SK-N-SH (cell line): ENCODE results near the gene SDHA. TPM values are rescaled to one million over a fixed set of nuclear protein-coding genes. Genes with fewer than 3 reads are reported as not detected.

Experiments
- CTCF ChIA-PET: fragments of 300-600, 350-600 bp; formaldehyde crosslinking; extraction: SDS; loops from one replicate; lab custom pipeline; 2021; lab: Yijun Ruan, JAX
- POLR2A ChIA-PET: fragments of 350-600 bp; sonication (Branson Sonifier 250); formaldehyde crosslinking; extraction: SDS; loops from one replicate; lab custom pipeline; 2020; ENCODE audit warnings: antibody characterized with exemption, inconsistent platforms; lab: Yijun Ruan, JAX
- DNase-seq: peaks from one replicate; pipeline ENCODE4 v3.0.0; 2012
- H2AFZ ChIP-seq: fragments of 200-600 bp; sonication (generic); 2 replicates; pipeline ENCODE4 v1.8.1; 2016; ENCODE audit warnings: antibody characterized with exemption, mild to moderate bottlenecking, low read depth
- H3F3A ChIP-seq: fragments of 200-600 bp; sonication (generic); replicated peaks from 2 replicates; pipeline ENCODE3; 2016; ENCODE audit warnings: antibody characterized with exemption, mild to moderate bottlenecking; ENCODE audit not compliant: insufficient read depth
- H3K27ac ChIP-seq, 2 experiments: fragments of 200-500 bp in 1 of 2; fragments of 200-600 bp in 1 of 2; sonication (Bioruptor generic) in 1 of 2; sonication (generic), shearing (Covaris generic) in 1 of 2; 2 replicates each; pipeline versions ENCODE4 v1.5.1 to v1.6.1; 2014 to 2016; ENCODE audit warnings: low read depth in 2 of 2, inconsistent platforms in 1 of 2, low read length in 1 of 2, mild to moderate bottlenecking in 1 of 2, mixed read lengths in 1 of 2
- H3K27me3 ChIP-seq: fragments of 200-600 bp; sonication (generic), shearing (Covaris generic); 2 replicates; pipeline ENCODE4 v1.6.1; 2016; ENCODE audit warnings: mixed run types; ENCODE audit not compliant: insufficient read depth
- H3K36me3 ChIP-seq, 2 experiments: fragments of 200-500 bp in 1 of 2; fragments of 200-600 bp in 1 of 2; sonication (Bioruptor generic) in 1 of 2; sonication (generic) in 1 of 2; replicated peaks in 1 of 2; 2 replicates each; pipeline versions ENCODE3 to v1.5.1; 2014 to 2016; ENCODE audit warnings: low read length in 1 of 2, mild to moderate bottlenecking in 1 of 2; ENCODE audit not compliant: insufficient read depth in 2 of 2, control insufficient read depth in 1 of 2
- H3K4me1 ChIP-seq, 2 experiments: fragments of 200-500 bp in 1 of 2; fragments of 200-600 bp in 1 of 2; sonication (Bioruptor generic) in 1 of 2; sonication (generic), shearing (Covaris generic) in 1 of 2; 2 replicates each; pipeline versions ENCODE4 v1.5.1 to v1.6.1; 2014 to 2016; ENCODE audit warnings: low read depth in 1 of 2, low read length in 1 of 2, mixed run types in 1 of 2; ENCODE audit not compliant: insufficient read depth in 2 of 2, control insufficient read depth in 1 of 2
- H3K4me2 ChIP-seq: fragments of 200-600 bp; sonication (generic), shearing (Covaris generic); 2 replicates; pipeline ENCODE4 v1.6.1; 2017; ENCODE audit warnings: mixed run types
- H3K4me3 ChIP-seq, 2 experiments: fragments of 200-500 bp in 1 of 2; fragments of 200-600 bp in 1 of 2; sonication (Bioruptor generic) in 1 of 2; sonication (generic), shearing (Covaris generic) in 1 of 2; 2 replicates each; pipeline versions ENCODE4 v1.5.1 to v1.8.1; 2014 to 2016; ENCODE audit warnings: low read depth in 2 of 2, inconsistent platforms in 1 of 2, low read length in 1 of 2, mild to moderate bottlenecking in 1 of 2, mixed read lengths in 1 of 2, moderate library complexity in 1 of 2
- H3K79me2 ChIP-seq: fragments of 200-600 bp; sonication (generic); 2 replicates; pipeline ENCODE4 v1.8.1; 2017; ENCODE audit warnings: mild to moderate bottlenecking; ENCODE audit not compliant: insufficient read depth
- H3K9ac ChIP-seq: fragments of 200-600 bp; sonication (generic); 2 replicates; pipeline ENCODE4 v1.6.1; 2017; ENCODE audit warnings: mixed run types
- H3K9me2 ChIP-seq: fragments of 200-600 bp; sonication (generic); 2 replicates; pipeline ENCODE4 v1.6.1; 2017; ENCODE audit warnings: mixed run types
- H3K9me3 ChIP-seq: fragments of 200-600 bp; sonication (generic); 2 replicates; pipeline ENCODE4 v1.6.1; 2017; ENCODE audit warnings: mixed run types, mild to moderate bottlenecking, moderate library complexity
- H4K20me1 ChIP-seq: fragments of 200-600 bp; sonication (generic); 2 replicates; pipeline ENCODE4 v1.6.1; 2017; ENCODE audit warnings: mild to moderate bottlenecking, mixed run types; ENCODE audit not compliant: insufficient read depth
- EP300 ChIP-seq, 2 experiments: IDR thresholded peaks; 2 replicates each; pipeline versions ENCODE4 v1.4.0 to v1.6.1; 2012; ENCODE audit warnings: borderline replicate concordance in 1 of 2, low read depth in 1 of 2, low read length in 1 of 2
- FOSL2 ChIP-seq: IDR thresholded peaks from 2 replicates; pipeline ENCODE4 v1.4.0; 2012; ENCODE audit warnings: low read depth, mild to moderate bottlenecking, moderate library complexity, borderline replicate concordance
- FOXM1 ChIP-seq: IDR thresholded peaks from 2 replicates; pipeline ENCODE4 v1.4.0; 2012; ENCODE audit warnings: low read depth, mild to moderate bottlenecking
- GATA2 ChIP-seq: sonication (generic); formaldehyde crosslinking; IDR thresholded peaks from 2 replicates; pipeline ENCODE4 v1.5.0; 2020; ENCODE audit warnings: mild to moderate bottlenecking, missing genetic modification reagents
- IRF3 ChIP-seq: fragments of 150-350 bp; IDR thresholded peaks from 2 replicates; pipeline ENCODE4 v1.6.1; 2016; ENCODE audit warnings: mild to moderate bottlenecking, low read depth, low read length
- JUND ChIP-seq: IDR thresholded peaks from 2 replicates; pipeline ENCODE4 v1.4.0; 2012
- NFIC ChIP-seq: IDR thresholded peaks from 2 replicates; pipeline ENCODE4 v1.4.0; 2012; ENCODE audit warnings: borderline replicate concordance
- RAD21 ChIP-seq: IDR thresholded peaks from 2 replicates; pipeline ENCODE4 v1.6.1; 2012; ENCODE audit warnings: mild to moderate bottlenecking, low read length
- RCOR1 ChIP-seq: fragments of 150-350 bp; IDR thresholded peaks from 2 replicates; pipeline ENCODE4 v1.6.1; 2017; ENCODE audit warnings: antibody characterized with exemption, low read length
- SIN3A ChIP-seq: IDR thresholded peaks from 2 replicates; pipeline ENCODE4 v1.6.1; 2012; ENCODE audit warnings: low read depth, mild to moderate bottlenecking, low read length, moderate library complexity, borderline replicate concordance
- SMC3 ChIP-seq: IDR thresholded peaks from 2 replicates; pipeline ENCODE4 v1.6.1; 2012; ENCODE audit warnings: low read depth, low read length, improper control_type of control experiment
- TAF1 ChIP-seq: IDR thresholded peaks from 2 replicates; pipeline ENCODE4 v1.6.1; 2012; ENCODE audit warnings: low read depth, mild to moderate bottlenecking, low read length, moderate library complexity, borderline replicate concordance
- TEAD4 ChIP-seq: IDR thresholded peaks from 2 replicates; pipeline ENCODE4 v1.4.0; 2012; ENCODE audit warnings: mild to moderate bottlenecking, borderline replicate concordance; ENCODE audit not compliant: insufficient read depth
- USF1 ChIP-seq: IDR thresholded peaks from 2 replicates; pipeline ENCODE4 v1.4.0; 2012; ENCODE audit warnings: low read depth, borderline replicate concordance
- YY1 ChIP-seq: IDR thresholded peaks from 2 replicates; pipeline ENCODE4 v1.4.0; 2012; ENCODE audit warnings: low read depth, mild to moderate bottlenecking
- ZBTB33 ChIP-seq: IDR thresholded peaks from 2 replicates; pipeline ENCODE4 v1.4.0; 2012; ENCODE audit warnings: low read depth, borderline replicate concordance
- WGBS: methylation state at CpG from one replicate; pipeline ENCODE4 v1.1.6; 2017; ENCODE audit warnings: low lambda C conversion rate; 5-methylcytosine and 5-hydroxymethylcytosine counted together
- polyA plus RNA-seq, 3 experiments: library from polyadenylated mRNA; depleted of rRNA; stranded (reverse); fragments of >200 nt; gene quantifications; 2 replicates each; pipeline ENCODE4 v1.2.3, GENCODE V29; 2012

Gene SDHA
- polyA plus RNA-seq, 1 of the 3 experiments (the other 2 are of a cell fraction): 106 TPM

GRCh38 chr5:267716-268115 lies 49.6 kb downstream of the SDHA start:
- Histone ChIP-seq H3K36me3 (peaks cover 8 to 14% of the 10 kb centered on the region in 2 experiments), H3K79me2 (peaks cover 12% of the 10 kb centered on the region), H3K27ac (no peak overlapping the region; a peak in 1 of 4 replicates), H3K4me1 (peaks cover 0 to 7% of the 10 kb centered on the region in 2 experiments; a peak in 1 of 4 replicates), H3K9me3 (no peaks in the 10 kb centered on the region), H3K9me2 (no peaks in the 10 kb centered on the region), H2AFZ (no peak overlapping the region), H3K9ac (no peak overlapping the region), H3K4me2 (no peak overlapping the region), H3K27me3 (no peaks in the 10 kb centered on the region), H4K20me1 (no peaks in the 10 kb centered on the region), H3K4me3 (no peak overlapping the region), H3F3A (peaks cover 24% of the 10 kb centered on the region)
- DNase-seq: no peak
- CTCF ChIA-PET: interaction anchor here (1.3 kb wide), 1 partner anchor 54 kb away, joined by 4 read pairs; the partner anchor contains the start of gene AHRR
- POLR2A ChIA-PET: no interaction called here
- no CpG with 5 or more reads among the region's 1 CpG for WGBS
- TF ChIP-seq ZBTB33 (no peak), GATA2 (no peak), IRF3 (no peak), FOXM1 (no peak), EP300 (IDR thresholded peaks at IDR 0.05; ENCODE audit: borderline replicate concordance in 1 of 2, low read depth in 1 of 2, low read length in 1 of 2) (no peak), RAD21 (no peak), TAF1 (no peak), YY1 (no peak), SIN3A (no peak), JUND (no peak), TEAD4 (no peak), RCOR1 (no peak), SMC3 (no peak), NFIC (no peak), USF1 (no peak)

GRCh38 chr5:270340-270739 lies 52.2 kb downstream of the SDHA start:
- WGBS: 90% methylated on average over 16 of the region's 17 CpGs
- H3K27ac ChIP-seq: peak overlapping the region in 1 of 2 experiments; percentile 77; a peak in 1 of 4 replicates

More at GRCh38 chr5:270340-270739, 52.2 kb downstream of the SDHA start:
- H3K36me3 ChIP-seq: peaks cover 14 to 16% of the 10 kb centered on the region in 2 experiments
- no peaks in the 10 kb centered on the region for H3K9me3 ChIP-seq
- ChIA-PET CTCF (no interaction called here), POLR2A (interaction anchor here (1.4 to 1.5 kb wide), 3 partner anchors 14 to 51 kb away, joined by 3 to 8 read pairs (median 4); partner anchors contain the start of gene AHRR)
- peaks cover 13% of the 10 kb centered on the region for H3F3A ChIP-seq
- H3K4me3 ChIP-seq: no peak overlapping the region
- no peak overlapping the region for H3K9ac ChIP-seq
- H3K9me2 ChIP-seq: no peaks in the 10 kb centered on the region
- DNase-seq: no peak
- H3K79me2 ChIP-seq: peaks cover 38% of the 10 kb centered on the region
- H3K4me2 ChIP-seq: peak overlapping the region; percentile 77
- no peak overlapping the region; the same call in 1 of the 2 replicates for H2AFZ ChIP-seq
- TF ChIP-seq FOSL2: no peak
- TF ChIP-seq GATA2: no peak
- TF ChIP-seq ZBTB33: no peak
- TF ChIP-seq NFIC: no peak
- H3K4me1 ChIP-seq: peaks cover 5 to 7% of the 10 kb centered on the region in 2 experiments; a peak in 1 of 4 replicates
- no peaks in the 10 kb centered on the region for H3K27me3 ChIP-seq
- H4K20me1 ChIP-seq: peaks cover 23% of the 10 kb centered on the region
